ENCODE measurements around the gene DHRS2. TPM values are rescaled to one million over a fixed set of nuclear protein-coding genes. Genes with fewer than 3 reads are reported as not detected.

The DHRS2 gene
- total and polyA plus RNA-seq, 2 donors (not counting 1 experiment from before 2014, with no cell fraction given): not detected

- no peak overlapping the region for H3K27ac Mint-ChIP-seq
- POLR2A ChIA-PET: no interaction called here
- no peaks in the 10 kb centered on the region for H4K20me1 ChIP-seq (ENCODE audit: control insufficient read depth, insufficient read depth, low read length, poor library complexity, severe bottlenecking)
- H3K27ac ChIP-seq (ENCODE audit: low read length in 2 of 2): no peak overlapping the region
- no peaks in the 10 kb centered on the region for H3K9me3 Mint-ChIP-seq (ENCODE audit: insufficient read depth)
- H3K27me3 Mint-ChIP-seq: no peaks in the 10 kb centered on the region
- H3K9ac ChIP-seq (ENCODE audit: low read length): no peak overlapping the region
- no peak overlapping the region for H3K4me3 Mint-ChIP-seq
- no peaks in the 10 kb centered on the region for H3K79me2 ChIP-seq (ENCODE audit: control insufficient read depth, insufficient read depth, low read length)
- no peak overlapping the region for H2AFZ ChIP-seq (ENCODE audit: insufficient read depth, low read depth, low read length, poor library complexity, severe bottlenecking)
- H3K4me2 ChIP-seq (replicated peaks; ENCODE audit: low read depth, low read length, poor library complexity, severe bottlenecking): no peak overlapping the region
- no peaks in the 10 kb centered on the region for H3K4me1 Mint-ChIP-seq
- H3K9me3 ChIP-seq (ENCODE audit: control extremely low read depth in 1 of 3, control insufficient read depth in 2 of 3, insufficient read depth in 1 of 3, low read length in 2 of 3): peaks cover 0 to 8% (median 3%) of the 10 kb centered on the region in 3 donors
- intact Hi-C loops (cut with micrococcal nuclease): no loop called here
- no peak for ATAC-seq (ENCODE audit: low read depth)
- H3K27me3 ChIP-seq (replicated peaks in 1 of 4; ENCODE audit: control extremely low read depth in 1 of 4, control insufficient read depth in 3 of 4, insufficient read depth in 4 of 4, low read length in 3 of 4): peaks cover 0 to 2% (median 0%) of the 10 kb centered on the region in 4 experiments
- no peaks in the 10 kb centered on the region for H3K36me3 ChIP-seq (replicated peaks in 1 of 2; ENCODE audit: control extremely low read depth in 1 of 2, control insufficient read depth in 1 of 2, extremely low read depth in 1 of 2, insufficient read depth in 2 of 2, low read length in 1 of 2)
- CTCF ChIA-PET: no interaction called here
- TF ChIP-seq CTCF (IDR thresholded peaks at IDR 0.05) (no peak), EZH2 (IDR thresholded peaks at IDR 0.05; ENCODE audit: borderline replicate concordance, insufficient read depth, low read depth, low read length, poor library complexity, severe bottlenecking) (no peak)
- no peak for DNase-seq
- no peak overlapping the region for H3K4me3 ChIP-seq (ENCODE audit: control extremely low read depth in 1 of 5, extremely low read depth in 1 of 5, insufficient read depth in 1 of 5, low read depth in 2 of 5, low read length in 4 of 5)
- H3K4me1 ChIP-seq (ENCODE audit: control insufficient read depth in 2 of 2, insufficient read depth in 2 of 2, low read length in 2 of 2): no peaks in the 10 kb centered on the region
- WGBS (ENCODE audit: insufficient coverage): 95% methylated on average over 8 of the region's 8 CpGs
Measured at GRCh38 chr14:23638414-23639047, 2.4 kb downstream of the DHRS2 start.

DNA sequence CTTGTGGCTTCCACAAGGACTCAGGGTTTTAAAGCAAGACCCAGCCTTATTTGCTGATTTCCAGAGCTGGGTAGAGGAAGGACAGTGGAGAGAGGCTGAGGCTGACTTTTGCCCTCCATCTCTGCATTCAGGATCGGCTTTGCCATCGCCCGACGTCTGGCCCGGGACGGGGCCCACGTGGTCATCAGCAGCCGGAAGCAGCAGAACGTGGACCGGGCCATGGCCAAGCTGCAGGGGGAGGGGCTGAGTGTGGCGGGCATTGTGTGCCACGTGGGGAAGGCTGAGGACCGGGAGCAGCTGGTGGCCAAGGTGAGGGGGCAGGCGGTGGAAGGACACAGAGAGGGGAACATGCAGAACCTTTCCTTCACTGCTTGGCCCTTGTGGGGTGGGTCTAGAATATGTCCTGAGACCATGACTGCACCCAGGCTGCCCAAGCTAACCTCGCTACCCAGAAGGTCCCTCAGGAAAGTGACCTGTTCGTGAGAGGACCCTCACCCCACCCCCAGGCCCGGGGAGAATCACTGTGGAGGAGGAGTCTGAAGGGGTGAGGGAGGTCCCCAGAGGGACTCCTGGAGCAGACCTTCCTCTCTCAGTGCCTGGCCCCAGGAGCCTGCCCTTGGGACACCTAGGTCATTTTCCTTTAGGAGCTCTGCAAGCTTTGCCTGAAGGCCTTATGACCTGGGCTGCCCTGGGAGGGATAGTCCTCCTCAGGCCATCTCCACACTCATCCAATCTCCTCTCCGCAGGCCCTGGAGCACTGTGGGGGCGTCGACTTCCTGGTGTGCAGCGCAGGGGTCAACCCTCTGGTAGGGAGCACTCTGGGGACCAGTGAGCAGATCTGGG is 3.1 kb downstream of the DHRS2 start:
- Mint-ChIP-seq H3K9me3 (ENCODE audit: insufficient read depth) (no peaks in the 10 kb centered on the region), H3K4me1 (no peaks in the 10 kb centered on the region), H3K27me3 (peaks cover 6% of the 10 kb centered on the region), H3K27ac (no peak overlapping the region), H3K4me3 (no peak overlapping the region)
- H3K9ac ChIP-seq (ENCODE audit: low read length): no peak overlapping the region
- ATAC-seq (ENCODE audit: low read depth) (no peak), DNase-seq (no peak)
- H2AFZ ChIP-seq (ENCODE audit: insufficient read depth, low read depth, low read length, poor library complexity, severe bottlenecking): no peak overlapping the region
- no peak overlapping the region for H3K27ac ChIP-seq (ENCODE audit: low read length in 2 of 2)
- no peak overlapping the region for H3K4me3 ChIP-seq (ENCODE audit: control extremely low read depth in 1 of 5, extremely low read depth in 1 of 5, insufficient read depth in 1 of 5, low read depth in 2 of 5, low read length in 4 of 5)
- H4K20me1 ChIP-seq (ENCODE audit: control insufficient read depth, insufficient read depth, low read length, poor library complexity, severe bottlenecking): no peaks in the 10 kb centered on the region
- 90% methylated on average over 16 of the region's 21 CpGs for WGBS (ENCODE audit: insufficient coverage)
- H3K79me2 ChIP-seq (ENCODE audit: control insufficient read depth, insufficient read depth, low read length): no peaks in the 10 kb centered on the region
- intact Hi-C loops (cut with micrococcal nuclease): no loop called here
- CTCF ChIA-PET: no interaction called here
- H3K4me1 ChIP-seq (ENCODE audit: control insufficient read depth in 2 of 2, insufficient read depth in 2 of 2, low read length in 2 of 2): no peaks in the 10 kb centered on the region
- peaks cover 0 to 8% (median 3%) of the 10 kb centered on the region in 3 donors for H3K9me3 ChIP-seq (ENCODE audit: control extremely low read depth in 1 of 3, control insufficient read depth in 2 of 3, insufficient read depth in 1 of 3, low read length in 2 of 3)
- H3K36me3 ChIP-seq (replicated peaks in 1 of 2; ENCODE audit: control extremely low read depth in 1 of 2, control insufficient read depth in 1 of 2, extremely low read depth in 1 of 2, insufficient read depth in 2 of 2, low read length in 1 of 2): no peaks in the 10 kb centered on the region
- POLR2A ChIA-PET: no interaction called here
- H3K4me2 ChIP-seq (replicated peaks; ENCODE audit: low read depth, low read length, poor library complexity, severe bottlenecking): no peak overlapping the region
- TF ChIP-seq EZH2 (IDR thresholded peaks at IDR 0.05; ENCODE audit: borderline replicate concordance, insufficient read depth, low read depth, low read length, poor library complexity, severe bottlenecking) (no peak), CTCF (IDR thresholded peaks at IDR 0.05) (no peak)
- H3K27me3 ChIP-seq (replicated peaks in 1 of 4; ENCODE audit: control extremely low read depth in 1 of 4, control insufficient read depth in 3 of 4, insufficient read depth in 4 of 4, low read length in 3 of 4): peaks cover 0 to 2% (median 0%) of the 10 kb centered on the region in 4 experiments
